Fibroblast of lung (primary cell): ENCODE measurements around the gene STK4.

Source experiments
- EZH2 ChIP-seq: IDR thresholded peaks from 2 replicates; pipeline ENCODE4 v1.5.1; 2012; ENCODE audit warnings: low read length, control low read depth, mild to moderate bottlenecking; ENCODE audit errors: missing control alignments
- TF ChIP-seq, protein P1 (sequence below), 2 donors: IDR thresholded peaks in 1 of 2; conservative IDR thresholded peaks in 1 of 2; 1 replicate in 1 of 2; 2 replicates in 1 of 2; pipeline ENCODE4 v1.5.1; 2011 to 2012; ENCODE audit warnings: low read length in 2 of 2, control low read depth in 1 of 2, inconsistent platforms in 1 of 2, low read depth in 1 of 2, mild to moderate bottlenecking in 1 of 2

DNA sequence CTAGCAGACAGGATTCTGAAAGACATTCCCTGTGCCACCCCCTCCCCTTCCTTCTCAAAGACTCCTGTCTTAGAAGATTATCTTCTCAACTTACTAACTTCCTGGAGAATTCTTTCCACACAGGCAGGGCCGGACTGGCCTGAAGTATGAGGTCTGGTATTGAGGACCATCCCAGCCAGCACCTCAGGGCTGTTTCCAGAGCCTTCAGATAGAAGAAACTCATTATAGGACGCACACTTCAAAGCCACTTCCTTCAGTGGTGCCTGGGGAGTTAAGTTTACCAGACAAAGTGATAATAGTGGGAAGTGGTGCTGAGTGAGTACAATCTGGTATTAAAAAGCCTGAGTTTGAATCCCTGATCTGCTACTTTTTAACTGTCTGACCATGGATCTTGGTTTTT lies 119.0 kb downstream of the STK4 start:
- TF ChIP-seq, protein P1, sequence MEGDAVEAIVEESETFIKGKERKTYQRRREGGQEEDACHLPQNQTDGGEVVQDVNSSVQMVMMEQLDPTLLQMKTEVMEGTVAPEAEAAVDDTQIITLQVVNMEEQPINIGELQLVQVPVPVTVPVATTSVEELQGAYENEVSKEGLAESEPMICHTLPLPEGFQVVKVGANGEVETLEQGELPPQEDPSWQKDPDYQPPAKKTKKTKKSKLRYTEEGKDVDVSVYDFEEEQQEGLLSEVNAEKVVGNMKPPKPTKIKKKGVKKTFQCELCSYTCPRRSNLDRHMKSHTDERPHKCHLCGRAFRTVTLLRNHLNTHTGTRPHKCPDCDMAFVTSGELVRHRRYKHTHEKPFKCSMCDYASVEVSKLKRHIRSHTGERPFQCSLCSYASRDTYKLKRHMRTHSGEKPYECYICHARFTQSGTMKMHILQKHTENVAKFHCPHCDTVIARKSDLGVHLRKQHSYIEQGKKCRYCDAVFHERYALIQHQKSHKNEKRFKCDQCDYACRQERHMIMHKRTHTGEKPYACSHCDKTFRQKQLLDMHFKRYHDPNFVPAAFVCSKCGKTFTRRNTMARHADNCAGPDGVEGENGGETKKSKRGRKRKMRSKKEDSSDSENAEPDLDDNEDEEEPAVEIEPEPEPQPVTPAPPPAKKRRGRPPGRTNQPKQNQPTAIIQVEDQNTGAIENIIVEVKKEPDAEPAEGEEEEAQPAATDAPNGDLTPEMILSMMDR (conservative IDR thresholded peaks at IDR 0.05 in 1 of 2, IDR thresholded peaks at IDR 0.05 in 1 of 2; ENCODE audit: low read depth in 1 of 2, low read length in 2 of 2): no peak
- TF ChIP-seq EZH2: no peak
